ENCODE data around the gene SCRN1. TPM values are rescaled to one million over a fixed set of nuclear protein-coding genes. Genes with fewer than 3 reads are reported as not detected.
A peak's percentile ranks its signal among the peaks of the same experiment; 100 is the strongest.

Gene SCRN1
- total RNA-seq, 3 donors from 2014 or later (not counting 1 experiment from before 2014, with no cell fraction given) = 23.4 to 31.3 (median 26.9) TPM

DNA sequence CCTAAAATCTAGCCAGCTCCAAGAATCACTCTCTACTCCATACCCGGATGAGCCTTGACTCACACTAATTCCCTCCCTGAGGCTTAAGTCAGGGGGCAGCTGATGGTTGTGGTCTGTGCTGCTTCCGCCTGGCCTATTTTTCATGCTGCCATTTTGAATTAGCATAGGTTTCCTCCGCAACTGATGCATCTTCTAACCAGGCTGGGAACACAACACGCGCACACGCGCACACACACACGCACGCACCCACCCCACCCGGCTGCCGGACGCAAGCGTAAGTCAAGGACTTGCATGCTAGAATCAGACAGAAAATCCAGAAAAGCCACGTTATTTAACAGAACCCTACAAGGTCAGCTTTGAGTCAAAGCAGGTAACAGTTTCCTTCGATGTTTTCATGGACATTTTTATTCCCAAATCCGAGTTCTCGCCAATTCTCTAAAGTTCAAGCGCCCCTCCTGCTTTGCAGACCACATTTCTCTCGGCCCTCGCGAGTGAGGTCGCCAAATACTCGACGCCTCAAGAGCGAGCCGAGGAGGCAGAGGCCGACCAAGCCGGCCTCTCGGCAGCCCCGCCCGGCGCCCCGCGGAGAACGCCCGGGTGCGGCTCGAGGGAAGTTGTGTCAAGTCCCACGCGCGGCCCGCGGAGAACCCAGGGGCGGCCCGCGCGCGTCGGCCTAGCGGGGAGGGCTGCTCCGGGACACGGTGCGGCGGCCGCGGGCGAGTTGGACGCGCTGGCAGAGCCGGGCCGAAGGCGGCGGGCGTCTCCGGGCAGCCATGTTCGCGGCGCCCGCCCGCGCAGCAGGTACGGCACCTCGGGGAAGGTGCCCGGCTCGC is 961 bp downstream of the SCRN1 start:
- Mint-ChIP-seq H3K27me3 (ENCODE audit: low read depth in 2 of 2) (peaks cover 0 to 2% of the 10 kb centered on the region in 2 donors), H3K4me3 (peak overlapping the region; percentile 85), H3K36me3 (no peaks in the 10 kb centered on the region), H3K4me1 (peaks cover 28 to 32% of the 10 kb centered on the region in 2 donors), H3K27ac (peak overlapping the region; percentile 83 to 88), H3K9me3 (no peaks in the 10 kb centered on the region)
- ATAC-seq (peak; percentile 55 to 68 (median 67)), DNase-seq (peak; percentile 41 to 45)
- Histone ChIP-seq H3K4me1 (ENCODE audit: control insufficient read depth, insufficient read depth, low read length) (peaks cover 24% of the 10 kb centered on the region), H3K9me3 (ENCODE audit: control insufficient read depth, insufficient read depth, low read length) (peaks cover 3% of the 10 kb centered on the region), H3K36me3 (ENCODE audit: control insufficient read depth, insufficient read depth, low read length) (no peaks in the 10 kb centered on the region), H3K27me3 (ENCODE audit: control insufficient read depth, insufficient read depth, low read length) (no peaks in the 10 kb centered on the region), H3K27ac (ENCODE audit: low read length) (peak overlapping the region; percentile 77), H3K4me3 (ENCODE audit: low read length) (peak overlapping the region; percentile 79)
- no peak for TF ChIP-seq CTCF (IDR thresholded peaks at IDR 0.05)
- WGBS (ENCODE audit: insufficient coverage) = 3% methylated on average over 75 of the region's 75 CpGs
- intact Hi-C loops (cut with micrococcal nuclease) = loop anchor here (2.0 kb wide), 1 partner anchor 38 kb away; the partner anchor contains the start of gene FKBP14

- Histone ChIP-seq H3K27ac (ENCODE audit: low read length) (peak overlapping the region; percentile 69), H3K36me3 (ENCODE audit: control insufficient read depth, insufficient read depth, low read length) (no peaks in the 10 kb centered on the region), H3K9me3 (ENCODE audit: control insufficient read depth, insufficient read depth, low read length) (no peaks in the 10 kb centered on the region), H3K4me1 (ENCODE audit: control insufficient read depth, insufficient read depth, low read length) (peaks cover 24% of the 10 kb centered on the region), H3K27me3 (ENCODE audit: control insufficient read depth, insufficient read depth, low read length) (no peaks in the 10 kb centered on the region), H3K4me3 (ENCODE audit: low read length) (peak overlapping the region; percentile 39)
- peak overlapping the region; percentile 83 to 88 for H3K27ac Mint-ChIP-seq
- ATAC-seq (no peak), DNase-seq (peak in 1 of 2 donors; percentile 4)
- no peak for TF ChIP-seq CTCF (IDR thresholded peaks at IDR 0.05)
- H3K4me1 Mint-ChIP-seq = peaks cover 28 to 32% of the 10 kb centered on the region in 2 donors
- no peaks in the 10 kb centered on the region for H3K36me3 Mint-ChIP-seq
- peak overlapping the region; percentile 85 for H3K4me3 Mint-ChIP-seq
- intact Hi-C loops (cut with micrococcal nuclease) = loop anchor here (2.0 kb wide), 1 partner anchor 39 kb away; the partner anchor contains the start of gene FKBP14
- 49% methylated on average over 7 of the region's 8 CpGs for WGBS (ENCODE audit: insufficient coverage)
- peaks cover 0 to 2% of the 10 kb centered on the region in 2 donors for H3K27me3 Mint-ChIP-seq (ENCODE audit: low read depth in 2 of 2)
- no peaks in the 10 kb centered on the region for H3K9me3 Mint-ChIP-seq
These were observed 1.7 kb downstream of the SCRN1 start for GRCh38 chr7:29987811-29988317.

GRCh38 chr7:29987083-29987482 is 2.5 kb downstream of the SCRN1 start:
- H3K9me3 Mint-ChIP-seq = no peaks in the 10 kb centered on the region
- H3K9me3 ChIP-seq (ENCODE audit: control insufficient read depth, insufficient read depth, low read length) = no peaks in the 10 kb centered on the region
- peaks cover 30 to 32% of the 10 kb centered on the region in 2 donors for H3K4me1 Mint-ChIP-seq
- intact Hi-C loops (cut with micrococcal nuclease) = no loop called here
- H3K27me3 ChIP-seq (ENCODE audit: control insufficient read depth, insufficient read depth, low read length) = no peaks in the 10 kb centered on the region
- ATAC-seq (no peak), DNase-seq (no peak)
- no peaks in the 10 kb centered on the region for H3K36me3 ChIP-seq (ENCODE audit: control insufficient read depth, insufficient read depth, low read length)
- WGBS (ENCODE audit: insufficient coverage) = 66% methylated on average over 2 of the region's 2 CpGs
- H3K27me3 Mint-ChIP-seq (ENCODE audit: low read depth in 2 of 2) = peaks cover 0 to 2% of the 10 kb centered on the region in 2 donors
- TF ChIP-seq CTCF (IDR thresholded peaks at IDR 0.05) = no peak
- peak overlapping the region; percentile 2 to 10 for H3K27ac Mint-ChIP-seq
- no peak overlapping the region for H3K4me3 ChIP-seq (ENCODE audit: low read length)
- peaks cover 24% of the 10 kb centered on the region for H3K4me1 ChIP-seq (ENCODE audit: control insufficient read depth, insufficient read depth, low read length)
- H3K36me3 Mint-ChIP-seq = no peaks in the 10 kb centered on the region
- H3K4me3 Mint-ChIP-seq = peak overlapping the region; percentile 0
- H3K27ac ChIP-seq (ENCODE audit: low read length) = no peak overlapping the region
